Stimulated activated CD8-positive, alpha-beta memory T cell treated with anti-CD3 and anti-CD28 coated beads, Interleukin-7, amount 100 ng/mL, for 4 hours (primary cell): Measurements from ENCODE around the gene DNAJC24.

ENCODE experiments used
- DNase-seq, 2 donors: peaks; one replicate each; pipeline ENCODE4 v3.0.0-alpha.2; 2020; ENCODE audit warnings: low read depth in 2 of 2

Gene DNAJC24

GRCh38 chr11:31415435-31415834 lies 45.8 kb downstream of the DNAJC24 start:
- no peak for DNase-seq

- DNase-seq, result no peak
Measured at GRCh38 chr11:31417357-31417756, 47.7 kb downstream of the DNAJC24 start.

- no peak for DNase-seq
Measured at GRCh38 chr11:31417816-31418215, 48.2 kb downstream of the DNAJC24 start.

GRCh38 chr11:31419138-31419537 lies 49.5 kb downstream of the DNAJC24 start:
- DNase-seq, result no peak

- no peak for DNase-seq
Measured at GRCh38 chr11:31419669-31420068, 50.0 kb downstream of the DNAJC24 start.

GRCh38 chr11:31421820-31422219 lies 52.2 kb downstream of the DNAJC24 start:
- DNase-seq, result no peak

GRCh38 chr11:31422703-31423102 lies 53.0 kb downstream of the DNAJC24 start:
- DNase-seq, result no peak

- no peak for DNase-seq
Measured at GRCh38 chr11:31424652-31425051, 55.0 kb downstream of the DNAJC24 start.

- no peak for DNase-seq
Measured at GRCh38 chr11:31433851-31434250, 64.2 kb downstream of the DNAJC24 start.

- DNase-seq, result no peak
Measured at GRCh38 chr11:31437742-31438435, 68.2 kb downstream of the DNAJC24 start.

GRCh38 chr11:31441296-31441695 lies 71.6 kb downstream of the DNAJC24 start:
- no peak for DNase-seq

- no peak for DNase-seq
Measured at GRCh38 chr11:31442086-31442485, 72.4 kb downstream of the DNAJC24 start.

GRCh38 chr11:31443802-31444201 lies 74.1 kb downstream of the DNAJC24 start:
- no peak for DNase-seq

GRCh38 chr11:31445621-31446020 lies 76.0 kb downstream of the DNAJC24 start:
- no peak for DNase-seq

- no peak for DNase-seq
Measured at GRCh38 chr11:31449040-31449439, 79.4 kb downstream of the DNAJC24 start.

- no peak for DNase-seq
Measured at GRCh38 chr11:31450841-31451240, 81.2 kb downstream of the DNAJC24 start.

GRCh38 chr11:31455177-31455576 lies 85.5 kb downstream of the DNAJC24 start:
- no peak for DNase-seq

GRCh38 chr11:31464436-31464835 lies 94.8 kb downstream of the DNAJC24 start:
- no peak for DNase-seq

GRCh38 chr11:31474083-31474482 lies 104.4 kb downstream of the DNAJC24 start:
- DNase-seq, result no peak

GRCh38 chr11:31477528-31478222 lies 108.0 kb downstream of the DNAJC24 start:
- no peak for DNase-seq

GRCh38 chr11:31478223-31478590 lies 108.5 kb downstream of the DNAJC24 start:
- DNase-seq, result no peak

GRCh38 chr11:31479066-31479465 lies 109.4 kb downstream of the DNAJC24 start:
- DNase-seq, result no peak

GRCh38 chr11:31480930-31481329 lies 111.3 kb downstream of the DNAJC24 start:
- no peak for DNase-seq
